Measurements from ENCODE around the gene TEX14.

Gene TEX14

GRCh38 chr17:58531661-58532554 lies 159.9 kb downstream of the TEX14 start:
- Histone ChIP-seq H3K4me1 (ENCODE audit: control insufficient read depth in 2 of 2, insufficient read depth in 2 of 2, low read length in 2 of 2) (peaks cover 0 to 4% of the 10 kb centered on the region in 2 donors), H3K36me3 (ENCODE audit: control insufficient read depth in 2 of 2, insufficient read depth in 2 of 2, low read length in 2 of 2) (no peaks in the 10 kb centered on the region), H3K27me3 (ENCODE audit: control insufficient read depth in 2 of 2, insufficient read depth in 2 of 2, low read length in 2 of 2) (peaks cover 5 to 6% of the 10 kb centered on the region in 2 donors), H3K27ac (ENCODE audit: low read depth in 2 of 2, low read length in 2 of 2) (no peak overlapping the region), H3K4me3 (ENCODE audit: low read length in 2 of 2) (peak overlapping the region; percentile 56 to 60), H3K9me3 (ENCODE audit: control insufficient read depth in 2 of 2, low read length in 2 of 2) (no peaks in the 10 kb centered on the region), H3K9ac (ENCODE audit: low read depth in 1 of 2, low read length in 2 of 2) (peak overlapping the region; percentile 8 to 34)

DNA sequence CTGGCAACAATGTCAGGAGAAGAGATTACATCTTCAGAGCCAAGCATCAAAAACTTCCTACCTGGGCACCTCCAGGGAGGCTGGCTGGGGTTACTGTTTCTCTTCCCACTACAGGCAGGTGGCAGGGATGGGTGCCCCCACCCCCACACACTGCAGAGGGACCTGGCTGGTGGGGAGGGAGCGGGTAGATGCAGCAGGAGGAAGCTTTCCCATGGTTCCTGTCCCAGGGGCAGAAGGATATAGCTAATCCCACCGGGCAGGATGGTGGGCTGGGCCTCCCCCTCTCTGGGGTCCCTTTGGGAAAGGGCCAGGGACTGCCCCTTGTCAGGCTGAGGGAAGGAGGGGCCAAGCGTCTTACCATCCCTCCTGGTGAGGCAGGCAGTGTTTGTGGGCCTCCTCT lies 160.7 kb downstream of the TEX14 start:
- peak overlapping the region in 1 of 2 donors; percentile 8 for H3K9ac ChIP-seq (ENCODE audit: low read depth in 1 of 2, low read length in 2 of 2)
- H3K9me3 ChIP-seq (ENCODE audit: control insufficient read depth in 2 of 2, low read length in 2 of 2) = no peaks in the 10 kb centered on the region
- no peak overlapping the region for H3K27ac ChIP-seq (ENCODE audit: low read depth in 2 of 2, low read length in 2 of 2)
- no peaks in the 10 kb centered on the region for H3K36me3 ChIP-seq (ENCODE audit: control insufficient read depth in 2 of 2, insufficient read depth in 2 of 2, low read length in 2 of 2)
- H3K4me3 ChIP-seq (ENCODE audit: low read length in 2 of 2) = peak overlapping the region; percentile 56 to 60
- peaks cover 0 to 4% of the 10 kb centered on the region in 2 donors for H3K4me1 ChIP-seq (ENCODE audit: control insufficient read depth in 2 of 2, insufficient read depth in 2 of 2, low read length in 2 of 2)
- H3K27me3 ChIP-seq (ENCODE audit: control insufficient read depth in 2 of 2, insufficient read depth in 2 of 2, low read length in 2 of 2) = peaks cover 5 to 6% of the 10 kb centered on the region in 2 donors

GRCh38 chr17:58530655-58531054 lies 161.2 kb downstream of the TEX14 start:
- H3K9me3 ChIP-seq (ENCODE audit: control insufficient read depth in 2 of 2, low read length in 2 of 2) = no peaks in the 10 kb centered on the region
- peaks cover 0 to 4% of the 10 kb centered on the region in 2 donors for H3K4me1 ChIP-seq (ENCODE audit: control insufficient read depth in 2 of 2, insufficient read depth in 2 of 2, low read length in 2 of 2)
- no peak overlapping the region for H3K27ac ChIP-seq (ENCODE audit: low read depth in 2 of 2, low read length in 2 of 2)

GRCh38 chr17:58529275-58529674 lies 162.6 kb downstream of the TEX14 start:
- Histone ChIP-seq H3K4me3 (ENCODE audit: low read length in 2 of 2) (no peak overlapping the region), H3K9me3 (ENCODE audit: control insufficient read depth in 2 of 2, low read length in 2 of 2) (no peaks in the 10 kb centered on the region), H3K9ac (ENCODE audit: low read depth in 1 of 2, low read length in 2 of 2) (no peak overlapping the region), H3K4me1 (ENCODE audit: control insufficient read depth in 2 of 2, insufficient read depth in 2 of 2, low read length in 2 of 2) (peaks cover 0 to 7% of the 10 kb centered on the region in 2 donors), H3K36me3 (ENCODE audit: control insufficient read depth in 2 of 2, insufficient read depth in 2 of 2, low read length in 2 of 2) (no peaks in the 10 kb centered on the region), H3K27me3 (ENCODE audit: control insufficient read depth in 2 of 2, insufficient read depth in 2 of 2, low read length in 2 of 2) (peaks cover 5 to 6% of the 10 kb centered on the region in 2 donors), H3K27ac (ENCODE audit: low read depth in 2 of 2, low read length in 2 of 2) (no peak overlapping the region)

More at GRCh38 chr17:58530655-58531054, 161.2 kb downstream of the TEX14 start:
- Histone ChIP-seq H3K4me3 (ENCODE audit: low read length in 2 of 2) (no peak overlapping the region), H3K36me3 (ENCODE audit: control insufficient read depth in 2 of 2, insufficient read depth in 2 of 2, low read length in 2 of 2) (no peaks in the 10 kb centered on the region), H3K27me3 (ENCODE audit: control insufficient read depth in 2 of 2, insufficient read depth in 2 of 2, low read length in 2 of 2) (peaks cover 5 to 6% of the 10 kb centered on the region in 2 donors), H3K9ac (ENCODE audit: low read depth in 1 of 2, low read length in 2 of 2) (no peak overlapping the region)

GRCh38 chr17:58528443-58528842 lies 163.4 kb downstream of the TEX14 start:
- Histone ChIP-seq H3K4me1 (ENCODE audit: control insufficient read depth in 2 of 2, insufficient read depth in 2 of 2, low read length in 2 of 2) (peaks cover 0 to 7% of the 10 kb centered on the region in 2 donors), H3K9ac (ENCODE audit: low read depth in 1 of 2, low read length in 2 of 2) (no peak overlapping the region), H3K27me3 (ENCODE audit: control insufficient read depth in 2 of 2, insufficient read depth in 2 of 2, low read length in 2 of 2) (peaks cover 5 to 6% of the 10 kb centered on the region in 2 donors), H3K9me3 (ENCODE audit: control insufficient read depth in 2 of 2, low read length in 2 of 2) (no peaks in the 10 kb centered on the region), H3K27ac (ENCODE audit: low read depth in 2 of 2, low read length in 2 of 2) (no peak overlapping the region), H3K36me3 (ENCODE audit: control insufficient read depth in 2 of 2, insufficient read depth in 2 of 2, low read length in 2 of 2) (no peaks in the 10 kb centered on the region), H3K4me3 (ENCODE audit: low read length in 2 of 2) (no peak overlapping the region)

GRCh38 chr17:58527949-58528348 lies 163.9 kb downstream of the TEX14 start:
- Histone ChIP-seq H3K27ac (ENCODE audit: low read depth in 2 of 2, low read length in 2 of 2) (peak overlapping the region in 1 of 2 donors; percentile 0), H3K4me3 (ENCODE audit: low read length in 2 of 2) (no peak overlapping the region), H3K36me3 (ENCODE audit: control insufficient read depth in 2 of 2, insufficient read depth in 2 of 2, low read length in 2 of 2) (no peaks in the 10 kb centered on the region), H3K9me3 (ENCODE audit: control insufficient read depth in 2 of 2, low read length in 2 of 2) (no peaks in the 10 kb centered on the region), H3K9ac (ENCODE audit: low read depth in 1 of 2, low read length in 2 of 2) (no peak overlapping the region), H3K4me1 (ENCODE audit: control insufficient read depth in 2 of 2, insufficient read depth in 2 of 2, low read length in 2 of 2) (peaks cover 0 to 7% of the 10 kb centered on the region in 2 donors), H3K27me3 (ENCODE audit: control insufficient read depth in 2 of 2, insufficient read depth in 2 of 2, low read length in 2 of 2) (peaks cover 4 to 6% of the 10 kb centered on the region in 2 donors)

- Histone ChIP-seq H3K4me3 (ENCODE audit: low read length in 2 of 2) (no peak overlapping the region), H3K27ac (ENCODE audit: low read depth in 2 of 2, low read length in 2 of 2) (peak overlapping the region in 1 of 2 donors; percentile 43), H3K9ac (ENCODE audit: low read depth in 1 of 2, low read length in 2 of 2) (no peak overlapping the region), H3K27me3 (ENCODE audit: control insufficient read depth in 2 of 2, insufficient read depth in 2 of 2, low read length in 2 of 2) (peaks cover 0 to 2% of the 10 kb centered on the region in 2 donors), H3K4me1 (ENCODE audit: control insufficient read depth in 2 of 2, insufficient read depth in 2 of 2, low read length in 2 of 2) (peaks cover 0 to 7% of the 10 kb centered on the region in 2 donors), H3K9me3 (ENCODE audit: control insufficient read depth in 2 of 2, low read length in 2 of 2) (no peaks in the 10 kb centered on the region), H3K36me3 (ENCODE audit: control insufficient read depth in 2 of 2, insufficient read depth in 2 of 2, low read length in 2 of 2) (no peaks in the 10 kb centered on the region)
Observed at GRCh38 chr17:58527306-58527705, 164.5 kb downstream of the TEX14 start.

DNA sequence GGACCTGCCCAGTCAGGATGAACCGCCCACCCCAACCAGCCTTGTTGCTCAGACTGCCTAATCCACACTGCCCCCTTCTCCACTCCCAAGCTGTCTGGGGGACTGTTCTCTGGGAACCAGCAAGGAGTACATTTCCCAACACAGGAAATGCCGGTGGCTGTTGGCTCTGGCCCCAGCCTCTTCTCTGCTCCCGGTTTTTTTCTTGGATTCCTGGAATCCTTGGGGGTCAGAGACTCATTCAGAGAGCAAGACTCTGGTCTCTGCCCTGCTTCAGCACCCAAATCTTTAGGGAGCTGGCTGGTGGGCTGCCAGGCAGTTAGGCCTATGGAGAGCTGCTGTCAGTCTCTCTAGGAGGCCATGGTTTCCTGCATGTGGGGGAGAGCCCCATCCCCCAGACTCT lies 166.6 kb downstream of the TEX14 start:
- Histone ChIP-seq H3K27me3 (ENCODE audit: control insufficient read depth in 2 of 2, insufficient read depth in 2 of 2, low read length in 2 of 2) (no peaks in the 10 kb centered on the region), H3K4me3 (ENCODE audit: low read length in 2 of 2) (no peak overlapping the region), H3K36me3 (ENCODE audit: control insufficient read depth in 2 of 2, insufficient read depth in 2 of 2, low read length in 2 of 2) (no peaks in the 10 kb centered on the region), H3K9me3 (ENCODE audit: control insufficient read depth in 2 of 2, low read length in 2 of 2) (no peaks in the 10 kb centered on the region), H3K9ac (ENCODE audit: low read depth in 1 of 2, low read length in 2 of 2) (peak overlapping the region in 1 of 2 donors; percentile 32), H3K4me1 (ENCODE audit: control insufficient read depth in 2 of 2, insufficient read depth in 2 of 2, low read length in 2 of 2) (peaks cover 0 to 3% of the 10 kb centered on the region in 2 donors), H3K27ac (ENCODE audit: low read depth in 2 of 2, low read length in 2 of 2) (peak overlapping the region; percentile 33 to 58)

GRCh38 chr17:58521680-58522079 lies 170.2 kb downstream of the TEX14 start:
- no peak overlapping the region for H3K9ac ChIP-seq (ENCODE audit: low read depth in 1 of 2, low read length in 2 of 2)

DNA sequence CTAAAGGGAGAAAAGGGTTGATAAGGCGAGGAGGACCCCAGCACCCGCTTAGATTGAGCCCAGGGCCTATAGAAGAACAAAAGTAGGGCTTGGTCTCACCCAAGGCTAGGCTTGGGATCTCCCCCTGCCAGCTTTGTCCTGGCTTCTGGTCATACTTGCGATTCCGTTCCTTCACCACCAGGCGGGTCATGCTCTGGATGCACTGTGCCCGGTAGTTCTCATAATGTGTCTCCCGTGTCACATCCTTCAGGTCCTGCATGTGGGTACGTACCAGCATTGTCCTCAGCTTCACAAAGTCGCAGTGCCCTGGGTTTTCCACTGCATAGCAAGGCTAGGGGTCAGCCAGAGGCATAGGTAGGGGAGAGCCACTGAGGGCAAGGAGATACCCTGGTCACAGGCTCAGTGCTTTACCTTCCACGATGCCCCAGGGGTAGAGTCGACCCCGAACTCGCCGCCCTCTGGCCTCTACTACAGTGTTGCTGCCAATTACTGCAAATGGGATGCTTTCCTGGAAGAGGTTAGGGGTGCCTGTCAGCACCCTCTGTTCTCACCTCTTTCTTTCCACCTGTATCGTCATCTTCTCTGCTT lies 170.9 kb downstream of the TEX14 start:
- Histone ChIP-seq H3K4me1 (ENCODE audit: control insufficient read depth in 2 of 2, insufficient read depth in 2 of 2, low read length in 2 of 2) (peaks cover 14 to 24% of the 10 kb centered on the region in 2 donors), H3K4me3 (ENCODE audit: low read length in 2 of 2) (no peak overlapping the region), H3K9ac (ENCODE audit: low read depth in 1 of 2, low read length in 2 of 2) (no peak overlapping the region), H3K27me3 (ENCODE audit: control insufficient read depth in 2 of 2, insufficient read depth in 2 of 2, low read length in 2 of 2) (no peaks in the 10 kb centered on the region), H3K9me3 (ENCODE audit: control insufficient read depth in 2 of 2, low read length in 2 of 2) (no peaks in the 10 kb centered on the region), H3K36me3 (ENCODE audit: control insufficient read depth in 2 of 2, insufficient read depth in 2 of 2, low read length in 2 of 2) (no peaks in the 10 kb centered on the region), H3K27ac (ENCODE audit: low read depth in 2 of 2, low read length in 2 of 2) (no peak overlapping the region)

More at GRCh38 chr17:58521680-58522079, 170.2 kb downstream of the TEX14 start:
- H3K27ac ChIP-seq (ENCODE audit: low read depth in 2 of 2, low read length in 2 of 2) = no peak overlapping the region
- H3K36me3 ChIP-seq (ENCODE audit: control insufficient read depth in 2 of 2, insufficient read depth in 2 of 2, low read length in 2 of 2) = no peaks in the 10 kb centered on the region
- H3K9me3 ChIP-seq (ENCODE audit: control insufficient read depth in 2 of 2, low read length in 2 of 2) = no peaks in the 10 kb centered on the region
- no peaks in the 10 kb centered on the region for H3K27me3 ChIP-seq (ENCODE audit: control insufficient read depth in 2 of 2, insufficient read depth in 2 of 2, low read length in 2 of 2)
- H3K4me1 ChIP-seq (ENCODE audit: control insufficient read depth in 2 of 2, insufficient read depth in 2 of 2, low read length in 2 of 2) = peaks cover 7 to 17% of the 10 kb centered on the region in 2 donors
- H3K4me3 ChIP-seq (ENCODE audit: low read length in 2 of 2) = no peak overlapping the region
